Fibroblast of peridontal ligament (primary cell): ENCODE measurements around the gene OR5AP2.
"Not testable (repeated sequence)": the region's sequence is repeated elsewhere in the genome, so short reads cannot be mapped to it uniquely, and the experiment has no call there.

Source experiments
- DNase-seq: peaks from one replicate; pipeline ENCODE4 v3.0.0-alpha.2; 2010; ENCODE audit errors: extremely low read depth

Gene OR5AP2

DNA sequence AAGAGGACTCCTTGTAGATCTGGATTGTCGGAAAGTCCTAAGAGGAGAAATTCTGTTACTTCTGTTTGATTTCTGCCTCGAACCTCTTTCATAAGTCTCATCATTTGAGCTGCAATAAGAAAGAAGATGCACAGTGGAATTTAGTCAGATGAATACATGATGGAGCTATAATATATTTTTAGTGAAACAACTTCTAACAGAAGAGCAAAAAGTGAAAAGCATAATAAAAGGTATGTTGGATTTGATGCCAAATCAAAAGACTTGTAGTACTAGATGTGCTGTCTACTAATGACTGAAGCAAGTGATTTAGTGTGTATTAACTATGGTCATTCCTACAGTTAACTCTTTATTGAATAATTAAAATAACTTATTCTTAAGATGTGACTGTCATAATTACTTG lies at the start of gene OR5AP2:
Gene OR5AP2, minus strand, starts transcription at position 101 of the 400 bp plus-strand sequence. Its CDS starts 0 bp downstream, at position 101.
- no peak for DNase-seq

GRCh38 chr11:56691179-56691578 lies 48.9 kb upstream of the OR5AP2 start:
- DNase-seq, result not testable (repeated sequence)

GRCh38 chr11:56688554-56689100 lies 46.4 kb upstream of the OR5AP2 start:
- no peak for DNase-seq

- no peak for DNase-seq
These were observed 28.7 kb upstream of the OR5AP2 start for GRCh38 chr11:56670984-56671383.

GRCh38 chr11:56663386-56663785 lies 21.1 kb upstream of the OR5AP2 start, which contains the start of gene OR5AR1:
Gene OR5AR1 (plus strand): TSS chr11:56663686. CDS start chr11:56663686, 0 bp downstream.
- DNase-seq, result no peak

DNA sequence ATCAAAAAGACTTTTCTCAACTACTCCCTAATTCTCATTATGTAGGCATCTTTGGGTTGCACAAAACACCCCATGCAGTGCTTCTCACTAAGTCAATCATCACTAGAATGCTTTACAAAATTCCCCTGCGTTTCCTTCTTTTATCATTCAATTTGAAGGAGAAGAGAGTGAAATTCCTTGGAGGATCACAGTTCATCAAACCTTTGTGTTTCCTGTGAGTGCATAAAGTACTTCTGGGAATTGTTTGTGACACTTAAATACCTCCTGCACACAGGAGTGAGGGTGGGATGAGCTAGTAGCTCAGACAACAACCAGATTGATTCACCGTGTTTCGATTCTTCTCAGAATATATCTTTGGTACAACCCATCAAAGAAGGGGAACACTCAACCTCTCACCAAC lies 17.5 kb upstream of the OR5AP2 start:
- DNase-seq, result no peak

- DNase-seq, result no peak
These were observed 4.7 kb downstream of the OR5AP2 start for GRCh38 chr11:56637500-56637899.

DNA sequence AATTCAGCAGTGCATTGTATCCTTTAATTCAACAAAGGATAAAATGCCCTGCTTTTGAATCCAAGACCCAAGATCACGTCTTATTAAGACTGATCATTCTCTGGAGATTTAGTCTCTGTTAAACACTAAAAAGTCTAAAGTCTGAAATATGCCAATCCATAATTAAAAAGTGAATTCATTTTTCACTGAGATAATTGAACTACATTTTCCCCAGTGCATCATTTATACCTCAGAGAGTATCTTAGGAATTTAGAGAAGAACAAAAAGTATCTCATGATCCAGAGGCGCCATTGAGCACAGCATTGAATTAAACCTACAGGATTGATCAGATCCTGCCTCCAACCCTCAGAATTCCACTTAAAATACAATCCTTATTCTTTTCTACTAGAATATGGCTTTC lies 5.4 kb downstream of the OR5AP2 start:
- DNase-seq, result no peak

- DNase-seq, result no peak
These were observed 9.9 kb downstream of the OR5AP2 start for GRCh38 chr11:56632329-56632728.

DNA sequence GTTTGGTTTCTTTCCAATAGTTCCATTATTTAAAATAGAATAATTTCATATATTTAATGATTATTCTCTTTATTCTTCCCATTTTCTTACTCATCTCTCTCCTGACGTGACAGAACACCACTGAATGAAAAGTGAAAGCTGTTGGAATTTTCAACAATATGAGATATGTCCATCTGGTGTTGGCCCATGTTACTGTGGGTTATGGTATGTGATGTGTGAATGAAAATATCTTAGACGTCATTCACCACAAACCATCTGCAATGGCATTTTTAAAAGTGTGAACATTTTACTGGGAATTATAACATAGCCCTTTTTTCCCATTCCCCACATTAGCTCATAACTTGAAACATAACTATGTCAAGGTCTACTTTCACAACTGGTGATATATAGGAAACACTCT lies 16.3 kb downstream of the OR5AP2 start:
- DNase-seq, result no peak

- peak; percentile 5 for DNase-seq
These were observed 17.6 kb downstream of the OR5AP2 start for GRCh38 chr11:56624661-56625110.

- DNase-seq, result no peak
These were observed 31.1 kb downstream of the OR5AP2 start for GRCh38 chr11:56611174-56611573.

- not testable (repeated sequence) for DNase-seq
These were observed 50.0 kb downstream of the OR5AP2 start for GRCh38 chr11:56592088-56592717.
